ENCODE measurements around the gene PPP4R4. TPM values are rescaled to one million over a fixed set of nuclear protein-coding genes. Genes with fewer than 3 reads are reported as not detected.
"Not testable (repeated sequence)": the region's sequence is repeated elsewhere in the genome, so short reads cannot be mapped to it uniquely, and the experiment has no call there.

The PPP4R4 gene
- total RNA-seq, 4 donors from 2014 or later = 0.25 to 2.0 (median 1.1) TPM

GRCh38 chr14:94203473-94204210 is 29.5 kb downstream of the PPP4R4 start:
- ATAC-seq (ENCODE audit: low FRiP score) (no peak), DNase-seq (ENCODE audit: low spot score) (no peak)
- no peak for TF ChIP-seq CTCF (IDR thresholded peaks at IDR 0.05)

GRCh38 chr14:94213021-94213420 is 38.9 kb downstream of the PPP4R4 start:
- ATAC-seq (ENCODE audit: low FRiP score) (no peak), DNase-seq (ENCODE audit: low spot score) (no peak)
- TF ChIP-seq CTCF (IDR thresholded peaks at IDR 0.05) = no peak

GRCh38 chr14:94213741-94214140 is 39.6 kb downstream of the PPP4R4 start:
- TF ChIP-seq CTCF (IDR thresholded peaks at IDR 0.05) = no peak
- no peak for DNase-seq (ENCODE audit: low spot score)
- ATAC-seq (ENCODE audit: low FRiP score) = no peak

GRCh38 chr14:94217116-94217515 is 43.0 kb downstream of the PPP4R4 start:
- DNase-seq (ENCODE audit: low spot score) = no peak
- ATAC-seq (ENCODE audit: low FRiP score) = no peak
- no peak for TF ChIP-seq CTCF (IDR thresholded peaks at IDR 0.05)

- ATAC-seq (ENCODE audit: low FRiP score); DNase-seq (ENCODE audit: low spot score): not testable (repeated sequence)
These were observed 44.2 kb downstream of the PPP4R4 start for GRCh38 chr14:94218198-94218886.

GRCh38 chr14:94224040-94224439 is 49.9 kb downstream of the PPP4R4 start:
- DNase-seq (ENCODE audit: low spot score) (no peak), ATAC-seq (ENCODE audit: low FRiP score) (no peak)
- no peak for TF ChIP-seq CTCF (IDR thresholded peaks at IDR 0.05)

GRCh38 chr14:94225460-94226378 is 51.6 kb downstream of the PPP4R4 start:
- ATAC-seq (ENCODE audit: low FRiP score) = no peak
- TF ChIP-seq CTCF (IDR thresholded peaks at IDR 0.05) = no peak
- no peak for DNase-seq (ENCODE audit: low spot score)

Measured in omental fat pad (tissue), 4 donors.